DMS 273 (cell line): ENCODE results near the gene BCL2.
A peak's percentile ranks its signal among the peaks of the same experiment; 100 is the strongest.

Source experiments
- DNase-seq: peaks from one replicate; lab custom pipeline; 2025; ENCODE audit not compliant: unreplicated experiment; lab: John Stamatoyannopoulos, UW

BCL2 gene

DNA sequence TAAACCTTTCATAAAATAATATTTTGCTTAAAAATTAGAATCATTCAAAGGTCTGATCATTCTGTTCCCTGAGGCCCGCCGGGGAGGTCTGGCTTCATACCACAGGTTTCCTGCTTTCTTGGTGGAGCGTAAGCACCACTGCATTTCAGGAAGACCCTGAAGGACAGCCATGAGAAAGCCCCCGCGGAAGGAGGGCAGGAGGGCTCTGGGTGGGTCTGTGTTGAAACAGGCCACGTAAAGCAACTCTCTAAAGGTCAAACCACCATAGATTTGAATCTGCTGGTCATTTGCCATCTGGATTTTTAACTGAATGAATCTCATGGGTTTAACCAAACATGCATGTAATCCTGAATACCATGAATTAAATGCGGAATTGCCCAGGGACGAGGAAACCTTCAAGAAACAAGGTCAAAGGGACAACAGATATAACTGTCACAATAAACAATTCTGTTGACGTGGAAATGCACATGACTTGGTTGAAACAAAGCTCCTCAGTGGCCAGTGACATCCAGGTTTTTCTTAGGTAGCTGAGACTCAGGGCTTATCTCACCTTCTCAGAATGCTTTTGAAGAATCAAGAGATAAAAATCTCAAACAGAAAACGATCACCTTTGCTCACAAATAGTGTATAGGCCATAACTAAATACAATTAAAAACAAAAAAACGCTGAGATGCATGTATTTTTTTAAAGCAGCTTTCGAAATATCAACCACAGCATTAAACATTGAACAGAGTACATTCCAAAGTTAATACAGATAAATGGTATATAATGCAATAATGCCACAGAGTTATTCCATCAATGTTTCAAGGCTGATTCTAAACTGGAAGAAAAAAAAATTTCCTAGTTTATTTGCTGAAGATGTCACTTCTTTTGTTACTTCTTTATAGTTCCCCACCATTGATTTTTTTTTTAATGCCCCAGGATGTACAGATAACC, 193.2 kb downstream of the BCL2 start:
- DNase-seq: no peak

GRCh38 chr18:63120620-63121019, 198.9 kb downstream of the BCL2 start:
- DNase-seq: no peak

DNA sequence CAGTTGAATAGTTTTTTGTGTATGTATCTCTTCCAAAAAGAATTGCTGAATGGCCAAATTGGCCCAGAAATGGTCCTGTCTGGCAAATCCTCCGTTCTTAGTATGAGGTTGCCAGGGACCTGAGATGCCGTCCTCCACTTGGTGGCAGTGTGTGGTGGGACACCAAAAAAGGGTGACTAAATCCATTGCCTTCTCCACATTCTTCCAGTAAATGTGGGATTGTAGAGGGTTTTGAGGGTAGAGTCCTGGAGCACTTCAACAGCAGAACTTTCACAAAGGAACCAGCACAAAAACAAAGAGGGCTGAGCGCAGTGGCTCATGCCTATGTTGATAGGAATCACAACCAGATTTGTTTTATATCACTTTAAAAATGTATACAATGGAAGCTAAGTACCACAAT, 199.9 kb downstream of the BCL2 start:
- peak; percentile 45 for DNase-seq

DNA sequence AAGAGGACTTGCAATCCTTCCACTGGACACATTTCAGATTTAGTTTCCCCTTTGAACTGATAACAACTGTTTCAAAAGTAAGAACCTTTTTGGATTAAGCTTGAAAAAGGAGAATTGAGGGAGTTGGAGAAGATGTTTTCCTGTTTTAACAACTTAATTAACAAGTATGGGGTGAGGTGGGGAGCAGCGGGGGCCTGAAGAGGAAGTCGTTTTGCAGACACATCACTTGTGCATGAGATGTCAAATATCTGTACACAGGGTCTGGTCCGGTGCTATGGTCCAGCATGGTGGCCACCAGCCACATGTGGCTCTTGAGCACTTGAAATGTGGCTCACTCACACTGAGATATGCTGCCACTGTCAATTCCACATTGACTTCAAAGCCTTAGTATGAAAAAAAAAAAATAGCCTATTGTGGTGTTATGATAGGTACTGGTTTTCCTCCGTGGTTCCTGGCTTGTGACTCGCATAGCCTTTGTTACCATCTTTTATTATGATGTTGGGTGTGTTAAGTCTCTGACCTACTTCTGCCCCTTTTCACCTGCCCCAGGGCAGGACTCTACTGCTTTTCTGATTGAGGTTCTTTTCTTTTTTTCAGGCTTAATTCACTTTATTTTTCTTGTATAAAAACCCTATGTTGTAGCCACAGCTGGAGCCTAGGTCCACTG, 205.5 kb downstream of the BCL2 start:
- DNase-seq: no peak

- no peak for DNase-seq
Observed at GRCh38 chr18:63112706-63113105, 206.9 kb downstream of the BCL2 start.

- no peak for DNase-seq
Observed at GRCh38 chr18:63111671-63112402, 207.7 kb downstream of the BCL2 start.

- no peak for DNase-seq
Observed at GRCh38 chr18:63109802-63110201, 209.8 kb downstream of the BCL2 start.

DNA sequence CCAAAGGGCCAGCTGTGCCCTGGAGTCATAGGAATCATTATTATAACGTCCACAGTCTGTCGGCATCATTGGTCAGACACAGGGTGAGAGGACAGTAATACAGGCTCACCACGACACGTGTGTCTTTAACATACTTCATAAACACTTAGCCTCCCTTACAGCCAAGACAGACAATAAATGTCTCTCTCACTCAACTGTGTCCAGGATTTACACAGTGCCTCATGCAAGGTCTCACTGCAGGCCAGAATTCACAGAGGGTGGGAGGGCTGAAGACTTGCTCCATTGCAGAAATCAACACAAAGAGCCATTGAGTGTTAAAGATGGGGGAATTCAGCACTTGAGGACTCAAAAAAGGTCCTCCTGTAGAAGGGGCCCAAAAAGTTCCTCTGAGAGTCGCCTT, 210.5 kb downstream of the BCL2 start:
- no peak for DNase-seq

- DNase-seq: no peak
Observed at GRCh38 chr18:63107931-63108330, 211.6 kb downstream of the BCL2 start.

DNA sequence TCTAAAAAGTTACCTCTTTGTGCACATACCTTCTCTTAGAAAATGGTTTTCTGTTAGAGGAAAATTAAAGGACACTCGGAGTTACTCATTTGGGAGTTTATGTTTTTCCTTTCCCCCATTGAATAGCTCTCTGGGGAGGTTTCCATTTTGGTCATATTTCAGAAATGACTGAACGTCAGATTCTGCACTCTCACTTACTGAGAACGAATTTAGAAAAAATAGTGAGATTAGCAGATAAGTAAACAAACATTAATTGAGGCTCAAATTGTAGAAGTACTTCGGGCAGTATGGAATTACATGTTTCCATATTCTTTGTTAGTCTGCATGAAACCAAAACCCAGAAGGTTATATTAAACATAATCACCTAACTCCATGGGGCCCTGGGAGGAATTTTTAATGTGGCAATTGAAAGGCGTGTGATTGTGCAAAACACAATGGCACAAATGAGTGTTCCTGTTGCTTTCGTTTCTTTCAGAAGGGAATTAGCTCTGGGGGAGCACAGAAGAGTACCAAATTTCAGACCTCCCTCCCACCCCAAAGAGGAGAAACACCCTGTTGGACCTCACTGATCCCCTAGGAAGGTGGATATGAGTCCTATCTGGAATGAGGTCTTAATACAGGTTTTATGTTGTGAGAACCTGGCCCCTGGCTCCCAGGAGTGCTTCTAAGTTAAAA, 212.3 kb downstream of the BCL2 start:
- no peak for DNase-seq

GRCh38 chr18:63106727-63107126, 212.8 kb downstream of the BCL2 start:
- no peak for DNase-seq

- no peak for DNase-seq
Observed at GRCh38 chr18:63105636-63106316, 213.8 kb downstream of the BCL2 start.

GRCh38 chr18:63104868-63105267, 214.7 kb downstream of the BCL2 start:
- no peak for DNase-seq

- DNase-seq: no peak
Observed at GRCh38 chr18:63102941-63103744, 216.4 kb downstream of the BCL2 start.

GRCh38 chr18:63100630-63101055, 218.9 kb downstream of the BCL2 start:
- DNase-seq: no peak

DNA sequence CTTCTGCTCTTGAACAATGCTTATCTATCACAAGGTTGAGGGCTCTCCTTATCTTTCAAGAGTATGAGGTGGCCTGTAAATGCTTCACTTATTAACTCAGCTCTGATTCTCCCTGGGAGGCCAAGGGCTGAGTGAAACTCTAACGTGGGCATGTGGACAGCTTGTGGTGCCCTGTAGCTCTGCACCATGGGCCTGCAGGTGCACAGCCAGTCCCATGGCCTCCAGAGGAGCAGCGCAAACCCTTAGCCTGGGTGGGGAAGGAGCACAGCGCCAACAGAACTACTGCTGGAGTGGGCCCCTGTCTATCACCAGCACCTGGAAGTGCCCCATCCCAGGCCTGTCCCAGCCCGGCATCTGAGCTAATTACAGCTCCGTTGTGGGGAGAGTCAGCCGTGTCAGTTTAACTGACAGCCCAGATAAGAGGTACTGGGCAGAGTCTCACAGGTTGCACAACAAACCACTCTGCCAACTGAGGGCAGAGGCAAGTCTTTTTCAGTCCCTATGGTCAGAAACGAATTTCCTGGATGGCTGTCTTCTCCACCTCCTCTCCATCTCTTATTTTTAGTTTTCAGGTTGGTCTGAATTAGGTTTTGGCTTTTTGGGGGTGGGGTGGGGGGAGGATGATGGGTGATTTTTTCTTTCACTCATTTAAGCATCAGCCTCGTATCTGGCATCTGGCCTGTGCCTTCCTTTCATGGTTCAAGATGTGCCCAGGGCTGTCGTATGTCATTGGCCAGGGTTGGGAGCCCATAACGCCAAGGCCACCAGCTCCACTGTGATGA, 219.5 kb downstream of the BCL2 start:
- DNase-seq: no peak

GRCh38 chr18:63099091-63099840, 220.3 kb downstream of the BCL2 start:
- DNase-seq: no peak
